GM23338 (cell line): ENCODE measurements around the gene POLDIP3. TPM values are rescaled to one million over a fixed set of nuclear protein-coding genes. Genes with fewer than 3 reads are reported as not detected.

ENCODE experiments used
- ATAC-seq: fragments of 200-7000 bp; cut with Tn5 transposase; 3 replicates; pipeline ENCODE4 v1.9.1; 2020
- DNase-seq: peaks from one replicate; pipeline ENCODE4 v3.0.0-alpha.2; 2015; ENCODE audit warnings: low spot score
- H2AFZ ChIP-seq: fragments of 200-600 bp; sonication (generic); 2 replicates; pipeline ENCODE4 v1.8.0; 2016; ENCODE audit warnings: antibody characterized with exemption, mild to moderate bottlenecking, moderate library complexity
- H3F3A ChIP-seq: fragments of 200-600 bp; sonication (generic); replicated peaks from 2 replicates; pipeline ENCODE4 v1.8.0; 2017; ENCODE audit warnings: antibody characterized with exemption, mixed run types, low read depth
- H3K27ac ChIP-seq: fragments of 200-600 bp; sonication (generic); 2 replicates; pipeline ENCODE4 v1.6.1; 2016; ENCODE audit warnings: low read depth
- H3K27me3 ChIP-seq: fragments of 200-600 bp; sonication (generic); 2 replicates; pipeline ENCODE4 v1.8.0; 2016; ENCODE audit warnings: mild to moderate bottlenecking, mixed run types, moderate library complexity; ENCODE audit not compliant: insufficient read depth
- H3K36me3 ChIP-seq: fragments of 200-600 bp; sonication (generic); 2 replicates; pipeline ENCODE4 v1.8.0; 2016; ENCODE audit warnings: mild to moderate bottlenecking; ENCODE audit not compliant: insufficient read depth
- H3K4me1 ChIP-seq: fragments of 200-600 bp; sonication (generic); 2 replicates; pipeline ENCODE4 v1.8.0; 2016; ENCODE audit warnings: mild to moderate bottlenecking, moderate library complexity; ENCODE audit not compliant: insufficient read depth
- H3K4me2 ChIP-seq: fragments of 200-600 bp; sonication (generic); 2 replicates; pipeline ENCODE4 v1.7.1; 2017; ENCODE audit warnings: mixed run types
- H3K4me3 ChIP-seq: fragments of 200-600 bp; sonication (generic); 2 replicates; pipeline ENCODE4 v1.6.1; 2016; ENCODE audit warnings: mixed run types
- H3K79me2 ChIP-seq: fragments of 200-600 bp; sonication (generic); replicated peaks from 2 replicates; pipeline ENCODE4 v1.8.0; 2017; ENCODE audit warnings: mild to moderate bottlenecking; ENCODE audit not compliant: insufficient read depth
- H3K9me2 ChIP-seq: fragments of 200-600 bp; sonication (generic); 2 replicates; pipeline ENCODE4 v1.8.0; 2017; ENCODE audit not compliant: insufficient read depth
- H4K20me1 ChIP-seq: fragments of 200-600 bp; sonication (generic); replicated peaks from 2 replicates; pipeline ENCODE4 v1.8.0; 2017; ENCODE audit warnings: mild to moderate bottlenecking; ENCODE audit not compliant: insufficient read depth
- H3K27ac Mint-ChIP-seq: 2 replicates; pipeline ENCODE4 v1.8.0; 2020; ENCODE audit warnings: inconsistent platforms, mild to moderate bottlenecking, moderate library complexity, mixed read lengths
- H3K27me3 Mint-ChIP-seq: 3 replicates; pipeline ENCODE4 v1.8.0; 2022; ENCODE audit warnings: low read depth, mild to moderate bottlenecking, moderate library complexity, mixed read lengths, inconsistent platforms; ENCODE audit not compliant: insufficient read depth, poor library complexity
- H3K36me3 Mint-ChIP-seq: 3 replicates; pipeline ENCODE4 v1.8.0; 2021; ENCODE audit warnings: low read depth, mild to moderate bottlenecking, inconsistent platforms, moderate library complexity, mixed read lengths
- H3K4me1 Mint-ChIP-seq: 3 replicates; pipeline ENCODE4 v1.8.0; 2020; ENCODE audit warnings: mild to moderate bottlenecking, inconsistent platforms, mixed read lengths
- H3K4me3 Mint-ChIP-seq: 3 replicates; pipeline ENCODE4 v1.8.0; 2021; ENCODE audit warnings: moderate library complexity, mild to moderate bottlenecking, inconsistent platforms, mixed read lengths
- H3K9me3 Mint-ChIP-seq: 3 replicates; pipeline ENCODE4 v1.8.0; 2020; ENCODE audit warnings: moderate library complexity, mild to moderate bottlenecking, inconsistent platforms, mixed read lengths
- CREB1 ChIP-seq: fragments of 250-450 bp; sonication (Bioruptor Pico); IDR thresholded peaks from 2 replicates; pipeline ENCODE4 v1.5.0; 2020; ENCODE audit warnings: low read depth, mild to moderate bottlenecking, moderate library complexity
- EZH2 ChIP-seq: fragments of 200-600 bp; sonication (generic); IDR thresholded peaks from one replicate; pipeline ENCODE4 v1.8.0; 2017; ENCODE audit warnings: antibody characterized with exemption, mild to moderate bottlenecking, low read depth; ENCODE audit not compliant: unreplicated experiment
- EZH2phosphoT487 ChIP-seq: fragments of 200-600 bp; sonication (generic); IDR thresholded peaks from one replicate; pipeline ENCODE4 v1.8.1; 2018; ENCODE audit warnings: antibody characterized with exemption; ENCODE audit not compliant: unreplicated experiment
- JUNB ChIP-seq: IDR thresholded peaks from one replicate; pipeline ENCODE4 v1.6.1; 2016; ENCODE audit warnings: antibody characterized with exemption; ENCODE audit not compliant: unreplicated experiment
- NANOG ChIP-seq: IDR thresholded peaks from 2 replicates; pipeline ENCODE4 v1.6.1; 2016; ENCODE audit warnings: antibody characterized with exemption, borderline replicate concordance
- POLR2AphosphoS5 ChIP-seq: IDR thresholded peaks from 2 replicates; pipeline ENCODE4 v1.6.1; 2016; ENCODE audit warnings: antibody characterized with exemption, low read depth
- STAT1 ChIP-seq: IDR thresholded peaks from one replicate; pipeline ENCODE4 v1.6.1; 2016; ENCODE audit warnings: antibody characterized with exemption; ENCODE audit not compliant: unreplicated experiment
- ZNF114 ChIP-seq: fragments of 250-450 bp; sonication (Bioruptor Pico); IDR thresholded peaks from 2 replicates; pipeline ENCODE4 v1.5.0; 2020; ENCODE audit warnings: mild to moderate bottlenecking, moderate library complexity
- ZNF331 ChIP-seq: fragments of 250-450 bp; sonication (Bioruptor Pico); IDR thresholded peaks from 2 replicates; pipeline ENCODE4 v1.5.0; 2020; ENCODE audit warnings: low read depth, mild to moderate bottlenecking, moderate library complexity
- polyA plus RNA-seq: library from polyadenylated mRNA; unstranded; fragments of >200 nt; fragmentation: Nextera tagmentation; extraction: Ambion mirVana; gene quantifications from 2 replicates; pipeline ENCODE4 v1.2.1, GENCODE V29; 2016
- total RNA-seq: library from RNA; depleted of rRNA; stranded (reverse); fragments of >200 nt; shearing (Covaris generic); gene quantifications from 2 replicates; pipeline ENCODE4 v1.2.3, GENCODE V29; 2014
- TF ChIP-seq, protein P1 (sequence below): IDR thresholded peaks from one replicate; pipeline ENCODE4 v1.6.1; 2018; ENCODE audit warnings: antibody characterized with exemption; ENCODE audit not compliant: unreplicated experiment
- TF ChIP-seq, protein P2 (sequence below): IDR thresholded peaks from 2 replicates; pipeline ENCODE4 v1.6.1; 2016; ENCODE audit warnings: antibody characterized with exemption
- TF ChIP-seq, protein P3 (sequence below), 2 experiments: fragments of 200-600 bp in 1 of 2; sonication (generic) in 1 of 2; conservative IDR thresholded peaks; 2 replicates each; pipeline versions ENCODE4 v1.5.1 to v1.6.1; 2016 to 2017; ENCODE audit warnings: antibody characterized with exemption in 2 of 2, low read depth in 2 of 2, mild to moderate bottlenecking in 2 of 2, moderate library complexity in 1 of 2
- TF ChIP-seq, protein P4 (sequence below): fragments of 250-450 bp; sonication (Bioruptor Pico); IDR thresholded peaks from 2 replicates; pipeline ENCODE4 v1.5.0; 2020; ENCODE audit warnings: mild to moderate bottlenecking, moderate library complexity

POLDIP3 gene
- total and polyA plus RNA-seq, 2 experiments from 2014 or later = 38.2 to 54.3 TPM

DNA sequence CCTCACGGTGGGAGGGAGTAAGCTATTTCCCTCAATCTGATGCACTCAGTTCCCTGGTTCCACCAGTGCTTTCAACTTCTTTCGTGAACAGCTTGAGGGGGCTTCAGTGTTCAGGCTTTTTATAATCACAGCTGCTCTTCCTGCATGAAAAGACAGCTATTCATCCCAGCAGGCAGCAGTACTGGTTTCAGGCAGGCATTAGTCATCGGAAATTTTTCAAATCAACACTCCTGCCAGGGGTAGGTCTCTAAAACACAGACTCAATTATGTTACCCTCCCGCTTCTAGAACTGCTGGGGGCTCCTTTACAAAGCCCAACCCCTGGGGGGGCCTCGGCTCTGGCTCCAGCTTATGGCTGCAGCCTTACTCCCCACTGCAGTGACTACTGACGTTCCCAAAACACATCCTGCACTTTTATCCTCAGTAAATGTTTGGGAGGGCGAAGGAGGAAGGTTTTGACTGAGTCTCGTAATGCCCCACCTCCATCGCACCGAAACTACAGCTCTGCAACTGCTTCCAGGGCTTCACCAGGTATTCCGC is 5.8 kb downstream of the POLDIP3 start:
- H3K4me2 ChIP-seq = 0 out of 2 replicates have a peak overlapping the region, but pooled peaks have one; percentile 19
- Mint-ChIP-seq H3K9me3 (peaks cover 8% of the 10 kb centered on the region; the same call in 2 of the 3 replicates), H3K36me3 (peaks cover 74% of the 10 kb centered on the region), H3K4me3 (no peak overlapping the region; the same call in 2 of the 3 replicates), H3K27me3 (peaks cover 19% of the 10 kb centered on the region), H3K4me1 (peaks cover 35% of the 10 kb centered on the region), H3K27ac (peak overlapping the region; percentile 81)
- H3K4me3 ChIP-seq = no peak overlapping the region
- TF ChIP-seq, protein P1, sequence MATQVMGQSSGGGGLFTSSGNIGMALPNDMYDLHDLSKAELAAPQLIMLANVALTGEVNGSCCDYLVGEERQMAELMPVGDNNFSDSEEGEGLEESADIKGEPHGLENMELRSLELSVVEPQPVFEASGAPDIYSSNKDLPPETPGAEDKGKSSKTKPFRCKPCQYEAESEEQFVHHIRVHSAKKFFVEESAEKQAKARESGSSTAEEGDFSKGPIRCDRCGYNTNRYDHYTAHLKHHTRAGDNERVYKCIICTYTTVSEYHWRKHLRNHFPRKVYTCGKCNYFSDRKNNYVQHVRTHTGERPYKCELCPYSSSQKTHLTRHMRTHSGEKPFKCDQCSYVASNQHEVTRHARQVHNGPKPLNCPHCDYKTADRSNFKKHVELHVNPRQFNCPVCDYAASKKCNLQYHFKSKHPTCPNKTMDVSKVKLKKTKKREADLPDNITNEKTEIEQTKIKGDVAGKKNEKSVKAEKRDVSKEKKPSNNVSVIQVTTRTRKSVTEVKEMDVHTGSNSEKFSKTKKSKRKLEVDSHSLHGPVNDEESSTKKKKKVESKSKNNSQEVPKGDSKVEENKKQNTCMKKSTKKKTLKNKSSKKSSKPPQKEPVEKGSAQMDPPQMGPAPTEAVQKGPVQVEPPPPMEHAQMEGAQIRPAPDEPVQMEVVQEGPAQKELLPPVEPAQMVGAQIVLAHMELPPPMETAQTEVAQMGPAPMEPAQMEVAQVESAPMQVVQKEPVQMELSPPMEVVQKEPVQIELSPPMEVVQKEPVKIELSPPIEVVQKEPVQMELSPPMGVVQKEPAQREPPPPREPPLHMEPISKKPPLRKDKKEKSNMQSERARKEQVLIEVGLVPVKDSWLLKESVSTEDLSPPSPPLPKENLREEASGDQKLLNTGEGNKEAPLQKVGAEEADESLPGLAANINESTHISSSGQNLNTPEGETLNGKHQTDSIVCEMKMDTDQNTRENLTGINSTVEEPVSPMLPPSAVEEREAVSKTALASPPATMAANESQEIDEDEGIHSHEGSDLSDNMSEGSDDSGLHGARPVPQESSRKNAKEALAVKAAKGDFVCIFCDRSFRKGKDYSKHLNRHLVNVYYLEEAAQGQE = no peak
- no peak for TF ChIP-seq POLR2AphosphoS5
- no peak for TF ChIP-seq STAT1
- no peak for TF ChIP-seq EZH2
- no peak for TF ChIP-seq ZNF331 (CRISPR knock-in tag)
- no peak for TF ChIP-seq EZH2phosphoT487
- TF ChIP-seq, protein P2, sequence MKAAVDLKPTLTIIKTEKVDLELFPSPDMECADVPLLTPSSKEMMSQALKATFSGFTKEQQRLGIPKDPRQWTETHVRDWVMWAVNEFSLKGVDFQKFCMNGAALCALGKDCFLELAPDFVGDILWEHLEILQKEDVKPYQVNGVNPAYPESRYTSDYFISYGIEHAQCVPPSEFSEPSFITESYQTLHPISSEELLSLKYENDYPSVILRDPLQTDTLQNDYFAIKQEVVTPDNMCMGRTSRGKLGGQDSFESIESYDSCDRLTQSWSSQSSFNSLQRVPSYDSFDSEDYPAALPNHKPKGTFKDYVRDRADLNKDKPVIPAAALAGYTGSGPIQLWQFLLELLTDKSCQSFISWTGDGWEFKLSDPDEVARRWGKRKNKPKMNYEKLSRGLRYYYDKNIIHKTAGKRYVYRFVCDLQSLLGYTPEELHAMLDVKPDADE = no peak
- TF ChIP-seq JUNB = no peak
- TF ChIP-seq NANOG = no peak
- TF ChIP-seq CREB1 (CRISPR knock-in tag) = no peak
- TF ChIP-seq, protein P3, sequence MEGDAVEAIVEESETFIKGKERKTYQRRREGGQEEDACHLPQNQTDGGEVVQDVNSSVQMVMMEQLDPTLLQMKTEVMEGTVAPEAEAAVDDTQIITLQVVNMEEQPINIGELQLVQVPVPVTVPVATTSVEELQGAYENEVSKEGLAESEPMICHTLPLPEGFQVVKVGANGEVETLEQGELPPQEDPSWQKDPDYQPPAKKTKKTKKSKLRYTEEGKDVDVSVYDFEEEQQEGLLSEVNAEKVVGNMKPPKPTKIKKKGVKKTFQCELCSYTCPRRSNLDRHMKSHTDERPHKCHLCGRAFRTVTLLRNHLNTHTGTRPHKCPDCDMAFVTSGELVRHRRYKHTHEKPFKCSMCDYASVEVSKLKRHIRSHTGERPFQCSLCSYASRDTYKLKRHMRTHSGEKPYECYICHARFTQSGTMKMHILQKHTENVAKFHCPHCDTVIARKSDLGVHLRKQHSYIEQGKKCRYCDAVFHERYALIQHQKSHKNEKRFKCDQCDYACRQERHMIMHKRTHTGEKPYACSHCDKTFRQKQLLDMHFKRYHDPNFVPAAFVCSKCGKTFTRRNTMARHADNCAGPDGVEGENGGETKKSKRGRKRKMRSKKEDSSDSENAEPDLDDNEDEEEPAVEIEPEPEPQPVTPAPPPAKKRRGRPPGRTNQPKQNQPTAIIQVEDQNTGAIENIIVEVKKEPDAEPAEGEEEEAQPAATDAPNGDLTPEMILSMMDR (conservative IDR thresholded peaks at IDR 0.05; ENCODE audit: low read depth in 2 of 2) = no peak
- no peak for TF ChIP-seq ZNF114 (CRISPR knock-in tag)
- TF ChIP-seq, protein P4, sequence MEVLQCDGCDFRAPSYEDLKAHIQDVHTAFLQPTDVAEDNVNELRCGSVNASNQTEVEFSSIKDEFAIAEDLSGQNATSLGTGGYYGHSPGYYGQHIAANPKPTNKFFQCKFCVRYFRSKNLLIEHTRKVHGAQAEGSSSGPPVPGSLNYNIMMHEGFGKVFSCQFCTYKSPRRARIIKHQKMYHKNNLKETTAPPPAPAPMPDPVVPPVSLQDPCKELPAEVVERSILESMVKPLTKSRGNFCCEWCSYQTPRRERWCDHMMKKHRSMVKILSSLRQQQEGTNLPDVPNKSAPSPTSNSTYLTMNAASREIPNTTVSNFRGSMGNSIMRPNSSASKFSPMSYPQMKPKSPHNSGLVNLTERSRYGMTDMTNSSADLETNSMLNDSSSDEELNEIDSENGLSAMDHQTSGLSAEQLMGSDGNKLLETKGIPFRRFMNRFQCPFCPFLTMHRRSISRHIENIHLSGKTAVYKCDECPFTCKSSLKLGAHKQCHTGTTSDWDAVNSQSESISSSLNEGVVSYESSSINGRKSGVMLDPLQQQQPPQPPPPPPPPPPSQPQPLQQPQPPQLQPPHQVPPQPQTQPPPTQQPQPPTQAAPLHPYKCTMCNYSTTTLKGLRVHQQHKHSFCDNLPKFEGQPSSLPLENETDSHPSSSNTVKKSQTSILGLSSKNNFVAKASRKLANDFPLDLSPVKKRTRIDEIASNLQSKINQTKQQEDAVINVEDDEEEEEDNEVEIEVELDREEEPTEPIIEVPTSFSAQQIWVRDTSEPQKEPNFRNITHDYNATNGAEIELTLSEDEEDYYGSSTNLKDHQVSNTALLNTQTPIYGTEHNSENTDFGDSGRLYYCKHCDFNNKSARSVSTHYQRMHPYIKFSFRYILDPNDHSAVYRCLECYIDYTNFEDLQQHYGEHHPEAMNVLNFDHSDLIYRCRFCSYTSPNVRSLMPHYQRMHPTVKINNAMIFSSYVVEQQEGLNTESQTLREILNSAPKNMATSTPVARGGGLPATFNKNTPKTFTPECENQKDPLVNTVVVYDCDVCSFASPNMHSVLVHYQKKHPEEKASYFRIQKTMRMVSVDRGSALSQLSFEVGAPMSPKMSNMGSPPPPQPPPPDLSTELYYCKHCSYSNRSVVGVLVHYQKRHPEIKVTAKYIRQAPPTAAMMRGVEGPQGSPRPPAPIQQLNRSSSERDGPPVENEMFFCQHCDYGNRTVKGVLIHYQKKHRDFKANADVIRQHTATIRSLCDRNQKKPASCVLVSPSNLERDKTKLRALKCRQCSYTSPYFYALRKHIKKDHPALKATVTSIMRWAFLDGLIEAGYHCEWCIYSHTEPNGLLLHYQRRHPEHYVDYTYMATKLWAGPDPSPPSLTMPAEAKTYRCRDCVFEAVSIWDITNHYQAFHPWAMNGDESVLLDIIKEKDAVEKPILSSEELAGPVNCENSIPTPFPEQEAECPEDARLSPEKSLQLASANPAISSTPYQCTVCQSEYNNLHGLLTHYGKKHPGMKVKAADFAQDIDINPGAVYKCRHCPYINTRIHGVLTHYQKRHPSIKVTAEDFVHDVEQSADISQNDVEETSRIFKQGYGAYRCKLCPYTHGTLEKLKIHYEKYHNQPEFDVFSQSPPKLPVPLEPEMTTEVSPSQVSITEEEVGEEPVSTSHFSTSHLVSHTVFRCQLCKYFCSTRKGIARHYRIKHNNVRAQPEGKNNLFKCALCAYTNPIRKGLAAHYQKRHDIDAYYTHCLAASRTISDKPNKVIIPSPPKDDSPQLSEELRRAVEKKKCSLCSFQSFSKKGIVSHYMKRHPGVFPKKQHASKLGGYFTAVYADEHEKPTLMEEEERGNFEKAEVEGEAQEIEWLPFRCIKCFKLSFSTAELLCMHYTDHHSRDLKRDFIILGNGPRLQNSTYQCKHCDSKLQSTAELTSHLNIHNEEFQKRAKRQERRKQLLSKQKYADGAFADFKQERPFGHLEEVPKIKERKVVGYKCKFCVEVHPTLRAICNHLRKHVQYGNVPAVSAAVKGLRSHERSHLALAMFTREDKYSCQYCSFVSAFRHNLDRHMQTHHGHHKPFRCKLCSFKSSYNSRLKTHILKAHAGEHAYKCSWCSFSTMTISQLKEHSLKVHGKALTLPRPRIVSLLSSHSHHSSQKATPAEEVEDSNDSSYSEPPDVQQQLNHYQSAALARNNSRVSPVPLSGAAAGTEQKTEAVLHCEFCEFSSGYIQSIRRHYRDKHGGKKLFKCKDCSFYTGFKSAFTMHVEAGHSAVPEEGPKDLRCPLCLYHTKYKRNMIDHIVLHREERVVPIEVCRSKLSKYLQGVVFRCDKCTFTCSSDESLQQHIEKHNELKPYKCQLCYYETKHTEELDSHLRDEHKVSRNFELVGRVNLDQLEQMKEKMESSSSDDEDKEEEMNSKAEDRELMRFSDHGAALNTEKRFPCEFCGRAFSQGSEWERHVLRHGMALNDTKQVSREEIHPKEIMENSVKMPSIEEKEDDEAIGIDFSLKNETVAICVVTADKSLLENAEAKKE = no peak
- no peaks in the 10 kb centered on the region for H3K9me2 ChIP-seq
- H2AFZ ChIP-seq = no peak overlapping the region
- peaks cover 12% of the 10 kb centered on the region for H3K36me3 ChIP-seq
- H3K4me1 ChIP-seq = peaks cover 10% of the 10 kb centered on the region; the same call in 1 of the 2 replicates
- 0 out of 2 replicates have a peak overlapping the region, but pooled peaks have one; percentile 39 for H3K27ac ChIP-seq
- H4K20me1 ChIP-seq = peaks cover 61% of the 10 kb centered on the region
- no peak for DNase-seq
- H3K79me2 ChIP-seq = peaks cover 97% of the 10 kb centered on the region
- no peaks in the 10 kb centered on the region; the same call in none of the 2 replicates for H3F3A ChIP-seq
- ATAC-seq = peak; percentile 27; the same call in 2 of the 3 replicates
- no peaks in the 10 kb centered on the region for H3K27me3 ChIP-seq
